ENCODE measurements around the gene DENND4A. TPM values are rescaled to one million over a fixed set of nuclear protein-coding genes. Genes with fewer than 3 reads are reported as not detected.
A peak's percentile ranks its signal among the peaks of the same experiment; 100 is the strongest.

The DENND4A gene
- total RNA-seq, 1 experiment from 2014 or later, result 15.6 TPM

DNA sequence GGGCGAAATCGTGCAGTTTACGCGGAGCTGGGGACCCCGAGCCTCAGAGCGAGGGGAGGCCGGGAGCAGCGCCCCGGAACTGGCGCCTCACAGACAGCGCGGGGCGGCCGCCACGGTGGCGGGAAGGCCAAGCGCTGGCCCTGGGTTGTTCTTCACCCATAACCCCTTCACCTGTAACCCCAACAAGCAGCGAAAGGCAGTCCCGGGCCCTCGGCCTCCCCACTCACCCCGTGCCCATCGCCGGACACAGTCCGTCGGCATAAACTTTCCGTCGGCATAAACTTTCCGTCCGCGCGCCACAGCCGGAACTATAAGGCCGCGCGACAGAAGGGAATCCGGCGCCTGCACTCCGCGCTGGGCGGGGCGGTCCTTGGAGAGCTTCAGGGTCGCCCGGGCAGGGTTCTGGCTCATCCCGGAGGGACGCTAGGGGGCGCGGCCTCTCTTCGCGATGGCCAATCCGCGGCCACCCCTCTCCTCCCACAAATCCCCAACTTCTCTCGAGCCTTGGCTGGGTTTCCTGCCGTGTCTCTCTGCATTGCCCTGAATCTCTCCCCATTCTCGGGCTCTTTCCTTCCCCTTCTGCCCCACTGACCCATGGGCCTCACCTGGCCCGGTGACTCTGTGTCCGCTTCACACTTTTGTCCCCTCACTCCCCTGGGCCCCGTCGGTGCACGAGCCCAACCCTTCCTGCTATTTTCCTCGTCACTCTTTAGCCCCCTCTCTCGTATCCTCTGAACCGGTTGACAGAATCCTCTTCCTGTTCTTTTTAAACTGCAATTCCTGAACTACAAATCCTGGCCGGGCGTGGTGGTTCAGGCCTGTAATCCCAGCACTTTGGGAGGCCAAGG lies 181.0 kb downstream of the DENND4A start, which contains the start of gene INTS14:
Gene INTS14 (minus strand): TSS at position 261 of the 848 bp plus-strand sequence. CDS start 3,751 bp downstream, outside the sequence.
- DNase-seq (ENCODE audit: extremely low read depth, low read depth), result peak; percentile 93

Small RNAs within 50 kb of the gene (small RNA-seq; reads per million reads assigned to genes)
- gene MIR4511 (0 to 0.18 reads per million in 2 experiments), gene SNORD13E (0.12 to 0.21 reads per million in 2 experiments)

Other genes starting within 250 kb of the DENND4A start
- gene INTS14, start 181.2 kb downstream of the DENND4A start, total RNA-seq (2014; rRNA removed; shearing (Covaris generic)), result 52.7 and 60.3 TPM in 2 replicates
- gene SLC24A1, start 170.4 kb downstream of the DENND4A start, total RNA-seq (2014; rRNA removed; shearing (Covaris generic)), result 3.9 and 4.4 TPM in 2 replicates
- gene RAB11A, start 77.2 kb upstream of the DENND4A start, total RNA-seq (2014; rRNA removed; shearing (Covaris generic)), result 150 and 187 TPM in 2 replicates